HepG2 (cell line): ENCODE results near the gene NDUFS6.

Source experiments
- CHCHD3 ChIP-seq: sonication (generic); formaldehyde crosslinking; IDR thresholded peaks from 2 replicates; pipeline ENCODE4 v1.8.0; 2022; ENCODE audit warnings: mild to moderate bottlenecking, missing genetic modification reagents, moderate library complexity
- EZH2 ChIP-seq: conservative IDR thresholded peaks from 2 replicates; pipeline ENCODE4 v1.6.1; 2012; ENCODE audit warnings: mild to moderate bottlenecking, low read depth, low read length, moderate library complexity
- MNT ChIP-seq: fragments of 450-650 bp; IDR thresholded peaks from 2 replicates; pipeline ENCODE4 v1.6.1; 2016

- no peak for TF ChIP-seq EZH2
- TF ChIP-seq CHCHD3 (CRISPR knock-in tag), result no peak
- no peak for TF ChIP-seq MNT
Observed at GRCh38 chr5:1851290-1851934, 50.2 kb downstream of the NDUFS6 start.
